Hepatocyte (in vitro differentiated cells): ENCODE results near the gene PRR35. TPM values are rescaled to one million over a fixed set of nuclear protein-coding genes. Genes with fewer than 3 reads are reported as not detected.

ENCODE experiments used
- DNase-seq: peaks from one replicate; pipeline ENCODE4 v3.0.0-alpha.2; 2016; ENCODE audit warnings: low spot score
- H2AFZ ChIP-seq: fragments of 200-600 bp; sonication (generic); 2 replicates; pipeline ENCODE4 v1.6.0; 2016; ENCODE audit warnings: antibody characterized with exemption, mild to moderate bottlenecking
- H3K27ac ChIP-seq: fragments of 200-600 bp; sonication (generic); 2 replicates; pipeline ENCODE4 v1.5.1; 2016; ENCODE audit warnings: mild to moderate bottlenecking
- H3K27me3 ChIP-seq: fragments of 200-600 bp; sonication (generic); 2 replicates; pipeline ENCODE4 v1.6.1; 2016
- H3K36me3 ChIP-seq: fragments of 200-600 bp; sonication (generic); replicated peaks from 2 replicates; pipeline ENCODE4 v1.5.1; 2016; ENCODE audit warnings: low read depth; ENCODE audit not compliant: insufficient read depth
- H3K4me1 ChIP-seq: fragments of 200-600 bp; sonication (generic); 2 replicates; pipeline ENCODE4 v1.5.1; 2016; ENCODE audit warnings: mild to moderate bottlenecking, moderate library complexity; ENCODE audit not compliant: insufficient read depth
- H3K4me2 ChIP-seq: fragments of 200-600 bp; sonication (generic); 2 replicates; pipeline ENCODE4 v1.6.0; 2016
- H3K4me3 ChIP-seq: fragments of 200-600 bp; sonication (generic); 2 replicates; pipeline ENCODE4 v1.5.1; 2016; ENCODE audit warnings: mild to moderate bottlenecking
- H3K79me2 ChIP-seq: fragments of 200-600 bp; sonication (generic); 2 replicates; pipeline ENCODE4 v1.6.0; 2017; ENCODE audit warnings: mild to moderate bottlenecking
- H3K9me2 ChIP-seq: fragments of 200-600 bp; sonication (generic); replicated peaks from 2 replicates; pipeline ENCODE4 v1.6.0; 2017; ENCODE audit warnings: mild to moderate bottlenecking; ENCODE audit not compliant: insufficient read depth
- H3K9me3 ChIP-seq: fragments of 200-600 bp; sonication (generic); 2 replicates; pipeline ENCODE4 v1.5.1; 2016; ENCODE audit warnings: low read depth, mild to moderate bottlenecking
- H4K20me1 ChIP-seq: fragments of 200-600 bp; sonication (generic); 2 replicates; pipeline ENCODE4 v1.6.0; 2016; ENCODE audit warnings: mild to moderate bottlenecking; ENCODE audit not compliant: insufficient read depth, poor library complexity, severe bottlenecking
- EZH2 ChIP-seq: fragments of 200-600 bp; sonication (generic); IDR thresholded peaks from 2 replicates; pipeline ENCODE4 v1.6.1; 2016; ENCODE audit warnings: antibody characterized with exemption, mild to moderate bottlenecking, borderline replicate concordance
- EZH2phosphoT487 ChIP-seq: fragments of 200-600 bp; sonication (generic); IDR thresholded peaks from one replicate; pipeline ENCODE4 v1.6.1; 2018; ENCODE audit warnings: antibody characterized with exemption, mild to moderate bottlenecking, low read depth, moderate library complexity; ENCODE audit not compliant: unreplicated experiment, severe bottlenecking
- WGBS: methylation state at CpG from one replicate; pipeline ENCODE4 v1.1.6; 2016; ENCODE audit warnings: low lambda C conversion rate; ENCODE audit errors: missing lambda C conversion rate; 5-methylcytosine and 5-hydroxymethylcytosine counted together
- polyA plus RNA-seq: library from polyadenylated mRNA; unstranded; fragments of >200 nt; fragmentation: Nextera tagmentation; extraction: Ambion mirVana; gene quantifications from 2 replicates; pipeline ENCODE4 v1.2.1, GENCODE V29; 2016
- total RNA-seq: library from RNA; depleted of rRNA; stranded (reverse); fragments of >200 nt; gene quantifications from 2 replicates; pipeline ENCODE4 v1.2.3, GENCODE V29; 2014
- TF ChIP-seq, protein P1 (sequence below): fragments of 200-600 bp; sonication (generic); IDR thresholded peaks from 2 replicates; pipeline ENCODE4 v1.5.1; 2016; ENCODE audit warnings: antibody characterized with exemption, mild to moderate bottlenecking; ENCODE audit not compliant: poor library complexity

Gene PRR35
- total and polyA plus RNA-seq, 2 experiments from 2014 or later, result not detected

DNA sequence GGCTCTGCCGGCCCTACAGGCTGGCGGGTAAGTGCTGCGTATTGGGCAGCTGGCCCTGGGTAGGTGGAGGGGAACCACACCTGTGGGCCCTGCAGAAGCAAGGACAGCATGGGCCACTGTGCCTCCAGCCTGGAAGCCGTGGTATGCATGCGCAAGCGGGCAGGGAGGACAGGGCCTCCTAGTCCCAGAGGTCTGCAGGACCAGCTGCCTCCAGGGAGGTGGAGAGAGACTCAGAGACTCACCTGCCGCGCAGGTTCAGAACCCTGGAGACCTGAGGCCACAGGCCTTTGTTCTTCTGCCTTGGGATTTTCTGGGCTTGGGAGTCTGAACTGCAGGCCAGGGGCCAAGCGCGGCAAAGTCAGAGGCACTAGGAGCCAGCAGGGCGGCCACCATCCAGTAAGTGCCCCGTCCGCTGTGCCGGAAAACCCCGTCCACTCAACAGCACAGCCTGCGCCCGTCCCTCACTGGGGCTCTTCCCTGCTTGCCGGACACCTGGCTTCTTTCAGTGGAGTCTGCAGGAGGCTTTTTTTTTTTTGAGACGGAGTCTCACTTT is 20.8 kb downstream of the PRR35 start:
- Histone ChIP-seq H2AFZ (no peak overlapping the region), H3K36me3 (no peaks in the 10 kb centered on the region), H3K4me1 (no peaks in the 10 kb centered on the region), H3K4me3 (no peak overlapping the region), H4K20me1 (no peaks in the 10 kb centered on the region), H3K79me2 (no peaks in the 10 kb centered on the region), H3K9me3 (no peaks in the 10 kb centered on the region), H3K4me2 (no peak overlapping the region), H3K9me2 (no peaks in the 10 kb centered on the region), H3K27me3 (no peaks in the 10 kb centered on the region), H3K27ac (no peak overlapping the region)
- DNase-seq, result no peak
- WGBS, result 96% methylated on average over 19 of the region's 19 CpGs
- TF ChIP-seq EZH2 (no peak), EZH2phosphoT487 (no peak)
- TF ChIP-seq, protein P1, sequence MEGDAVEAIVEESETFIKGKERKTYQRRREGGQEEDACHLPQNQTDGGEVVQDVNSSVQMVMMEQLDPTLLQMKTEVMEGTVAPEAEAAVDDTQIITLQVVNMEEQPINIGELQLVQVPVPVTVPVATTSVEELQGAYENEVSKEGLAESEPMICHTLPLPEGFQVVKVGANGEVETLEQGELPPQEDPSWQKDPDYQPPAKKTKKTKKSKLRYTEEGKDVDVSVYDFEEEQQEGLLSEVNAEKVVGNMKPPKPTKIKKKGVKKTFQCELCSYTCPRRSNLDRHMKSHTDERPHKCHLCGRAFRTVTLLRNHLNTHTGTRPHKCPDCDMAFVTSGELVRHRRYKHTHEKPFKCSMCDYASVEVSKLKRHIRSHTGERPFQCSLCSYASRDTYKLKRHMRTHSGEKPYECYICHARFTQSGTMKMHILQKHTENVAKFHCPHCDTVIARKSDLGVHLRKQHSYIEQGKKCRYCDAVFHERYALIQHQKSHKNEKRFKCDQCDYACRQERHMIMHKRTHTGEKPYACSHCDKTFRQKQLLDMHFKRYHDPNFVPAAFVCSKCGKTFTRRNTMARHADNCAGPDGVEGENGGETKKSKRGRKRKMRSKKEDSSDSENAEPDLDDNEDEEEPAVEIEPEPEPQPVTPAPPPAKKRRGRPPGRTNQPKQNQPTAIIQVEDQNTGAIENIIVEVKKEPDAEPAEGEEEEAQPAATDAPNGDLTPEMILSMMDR, result no peak

DNA sequence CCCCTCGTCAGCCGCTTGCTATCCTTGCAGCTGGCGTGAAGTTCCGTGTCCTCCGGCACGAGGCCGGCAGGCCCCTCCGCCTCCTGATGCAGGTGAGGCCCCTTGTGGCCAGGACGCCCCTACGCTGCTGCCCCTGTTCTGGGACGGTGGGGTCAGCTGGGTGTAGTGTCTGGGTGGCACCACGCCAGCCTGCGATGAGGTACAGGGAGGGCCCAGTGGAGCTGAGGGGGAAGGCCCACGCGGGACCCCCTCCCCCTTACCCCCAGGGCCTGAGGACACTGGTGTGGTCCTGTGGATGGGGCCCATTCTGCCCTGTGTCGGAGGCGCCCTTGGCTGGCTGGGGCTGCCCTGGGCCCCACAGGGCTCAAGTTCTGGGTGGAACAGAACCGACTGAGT is 22.0 kb downstream of the PRR35 start:
- no peaks in the 10 kb centered on the region for H3K4me1 ChIP-seq
- no peak overlapping the region for H3K4me3 ChIP-seq
- peaks cover 6% of the 10 kb centered on the region for H3K79me2 ChIP-seq

DNA sequence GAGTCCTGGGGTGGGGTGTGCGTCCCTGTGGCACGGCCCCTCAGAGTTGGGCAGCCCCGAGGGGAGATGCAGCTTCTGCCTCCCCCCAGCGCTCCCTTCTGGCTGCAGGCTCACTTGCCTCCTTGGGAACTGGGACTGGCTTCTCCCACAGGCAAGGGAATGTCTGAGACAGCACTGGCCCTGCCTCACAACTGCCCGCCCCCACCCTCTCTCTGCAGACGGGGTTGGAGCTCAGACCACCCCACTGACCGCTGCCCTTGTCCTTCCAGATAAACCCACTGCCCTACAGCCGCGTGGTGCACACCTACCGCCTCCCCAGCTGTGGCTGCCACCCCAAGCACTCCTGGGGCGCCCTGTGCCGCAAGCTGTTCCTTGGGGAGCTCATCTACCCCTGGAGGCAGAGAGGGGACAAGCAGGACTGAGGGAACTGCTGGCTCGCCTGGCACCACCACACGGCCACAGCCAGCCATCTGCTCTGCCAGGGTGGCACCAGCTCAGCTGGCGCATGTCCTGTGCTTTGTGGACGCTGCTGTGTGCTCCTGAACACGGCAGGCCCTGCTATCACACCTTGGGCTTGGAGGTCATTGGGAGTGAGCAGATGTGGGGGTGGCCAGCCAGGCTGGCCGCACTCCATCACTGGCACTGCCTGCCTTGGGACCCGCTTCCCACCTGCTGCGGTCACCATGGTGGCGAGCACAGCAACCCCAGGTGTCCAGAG is 22.6 kb downstream of the PRR35 start:
- Histone ChIP-seq H3K27ac (no peak overlapping the region), H3K4me3 (no peak overlapping the region), H4K20me1 (no peaks in the 10 kb centered on the region), H3K36me3 (no peaks in the 10 kb centered on the region), H3K4me1 (peaks cover under 1% of the 10 kb centered on the region), H3K27me3 (no peaks in the 10 kb centered on the region), H3K9me2 (no peaks in the 10 kb centered on the region), H3K79me2 (peaks cover 10% of the 10 kb centered on the region), H2AFZ (no peak overlapping the region), H3K4me2 (no peak overlapping the region), H3K9me3 (no peaks in the 10 kb centered on the region)
- TF ChIP-seq EZH2, result no peak
- TF ChIP-seq EZH2phosphoT487, result no peak
- TF ChIP-seq, protein P1, result no peak
- WGBS, result 91% methylated on average over 19 of the region's 21 CpGs
- DNase-seq, result no peak

More for the DNA sequence above, 22.0 kb downstream of the PRR35 start:
- Histone ChIP-seq H3K9me2 (no peaks in the 10 kb centered on the region), H2AFZ (no peak overlapping the region), H3K27me3 (no peaks in the 10 kb centered on the region), H3K27ac (no peak overlapping the region), H3K9me3 (no peaks in the 10 kb centered on the region), H4K20me1 (no peaks in the 10 kb centered on the region), H3K4me2 (no peak overlapping the region), H3K36me3 (no peaks in the 10 kb centered on the region)
- TF ChIP-seq EZH2phosphoT487 (no peak), EZH2 (no peak)
- TF ChIP-seq, protein P1, result no peak
- 91% methylated on average over 17 of the region's 18 CpGs for WGBS
- no peak for DNase-seq
